Smooth muscle cell (in vitro differentiated cells): ENCODE measurements around the gene FOXN1. TPM values are rescaled to one million over a fixed set of nuclear protein-coding genes. Genes with fewer than 3 reads are reported as not detected.

Experiments
- DNase-seq: peaks from one replicate; lab custom pipeline; 2025; ENCODE audit not compliant: unreplicated experiment; lab: John Stamatoyannopoulos, UW
- H2AFZ ChIP-seq: fragments of 200-600 bp; sonication (generic); 2 replicates; pipeline ENCODE4 v1.6.0; 2016; ENCODE audit warnings: antibody characterized with exemption, low read depth, mild to moderate bottlenecking
- H3F3A ChIP-seq: fragments of 200-600 bp; sonication (generic); 2 replicates; pipeline ENCODE4 v1.6.0; 2017; ENCODE audit warnings: antibody characterized with exemption, low read depth
- H3K27ac ChIP-seq: fragments of 200-600 bp; sonication (generic); 2 replicates; pipeline ENCODE4 v1.5.1; 2016; ENCODE audit warnings: low read depth, mild to moderate bottlenecking
- H3K27me3 ChIP-seq: fragments of 200-600 bp; sonication (generic); 2 replicates; pipeline ENCODE4 v1.6.1; 2016; ENCODE audit warnings: low read depth, mild to moderate bottlenecking
- H3K36me3 ChIP-seq: fragments of 200-600 bp; sonication (generic); 2 replicates; pipeline ENCODE4 v1.5.1; 2016; ENCODE audit warnings: low read depth
- H3K4me1 ChIP-seq: fragments of 200-600 bp; sonication (generic); 2 replicates; pipeline ENCODE4 v1.5.1; 2016; ENCODE audit warnings: low read depth
- H3K4me2 ChIP-seq: fragments of 200-600 bp; sonication (generic); 2 replicates; pipeline ENCODE4 v1.6.0; 2016; ENCODE audit warnings: mild to moderate bottlenecking
- H3K4me3 ChIP-seq: fragments of 200-600 bp; sonication (generic); 2 replicates; pipeline ENCODE4 v1.5.1; 2016; ENCODE audit warnings: mild to moderate bottlenecking
- H3K79me2 ChIP-seq: fragments of 200-600 bp; sonication (generic); 2 replicates; pipeline ENCODE4 v1.6.0; 2016; ENCODE audit warnings: low read depth, mild to moderate bottlenecking
- H3K9ac ChIP-seq: fragments of 200-600 bp; sonication (generic); 2 replicates; pipeline ENCODE4 v1.6.0; 2016; ENCODE audit warnings: low read depth
- H3K9me3 ChIP-seq: fragments of 200-600 bp; sonication (generic); replicated peaks from 2 replicates; pipeline ENCODE4 v1.5.1; 2016; ENCODE audit warnings: low read depth
- H4K20me1 ChIP-seq: fragments of 200-600 bp; sonication (generic); 2 replicates; pipeline ENCODE4 v1.6.0; 2016; ENCODE audit warnings: low read depth
- CTCF ChIP-seq: fragments of 200-600 bp; sonication (generic); IDR thresholded peaks from 2 replicates; pipeline ENCODE4 v1.5.1; 2017; ENCODE audit warnings: borderline replicate concordance, mild to moderate bottlenecking, antibody characterized with exemption; ENCODE audit not compliant: insufficient read depth, poor library complexity, severe bottlenecking
- WGBS: methylation state at CpG from one replicate; pipeline ENCODE4 v1.1.7; 2016; ENCODE audit warnings: low lambda C conversion rate; 5-methylcytosine and 5-hydroxymethylcytosine counted together
- polyA plus RNA-seq: library from polyadenylated mRNA; unstranded; fragments of >200 nt; fragmentation: Nextera tagmentation; extraction: Ambion mirVana; gene quantifications from 2 replicates; pipeline ENCODE4 v1.2.1, GENCODE V29; 2016
- total RNA-seq: library from RNA; depleted of rRNA; stranded (reverse); fragments of >200 nt; gene quantifications from 2 replicates; pipeline ENCODE4 v1.2.3, GENCODE V29; 2014

The FOXN1 gene
- total and polyA plus RNA-seq, 2 experiments from 2014 or later: 0.36 TPM; not detected in 1

DNA sequence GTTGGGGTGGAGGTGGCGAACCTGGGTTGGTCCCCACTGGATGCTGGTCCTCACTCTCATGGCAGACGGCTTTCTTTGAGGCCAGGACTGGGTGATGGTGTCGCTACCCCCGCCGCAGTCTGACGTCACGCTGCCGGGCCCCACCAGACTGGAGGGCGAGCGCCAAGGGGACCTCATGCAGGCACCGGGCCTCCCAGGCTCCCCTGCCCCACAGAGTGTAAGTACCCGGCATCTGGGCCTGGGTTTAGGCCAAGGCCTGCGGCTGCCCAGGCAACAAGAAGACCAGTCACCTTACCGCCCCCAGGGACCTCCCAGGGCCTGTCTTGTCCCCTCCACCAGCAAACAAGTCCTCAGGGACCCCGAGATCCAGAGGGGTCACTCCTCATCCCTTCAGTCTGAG, 17.7 kb downstream of the FOXN1 start:
- no peaks in the 10 kb centered on the region for H3F3A ChIP-seq
- no peaks in the 10 kb centered on the region for H3K79me2 ChIP-seq
- peaks cover 4% of the 10 kb centered on the region for H3K4me1 ChIP-seq
- H4K20me1 ChIP-seq: no peaks in the 10 kb centered on the region
- no peak for TF ChIP-seq CTCF
- H3K4me2 ChIP-seq: no peak overlapping the region
- H3K9ac ChIP-seq: no peak overlapping the region
- WGBS: 93% methylated on average over 15 of the region's 15 CpGs
- H2AFZ ChIP-seq: no peak overlapping the region
- H3K27ac ChIP-seq: no peak overlapping the region
- H3K9me3 ChIP-seq: no peaks in the 10 kb centered on the region
- H3K4me3 ChIP-seq: no peak overlapping the region
- H3K36me3 ChIP-seq: no peaks in the 10 kb centered on the region
- no peaks in the 10 kb centered on the region for H3K27me3 ChIP-seq
- no peak for DNase-seq

- H3K9ac ChIP-seq: no peak overlapping the region
- peak overlapping the region; percentile 54 for H3K4me2 ChIP-seq
- H3F3A ChIP-seq: no peaks in the 10 kb centered on the region
- no peaks in the 10 kb centered on the region for H3K27me3 ChIP-seq
- no peak for TF ChIP-seq CTCF
- H3K4me3 ChIP-seq: no peak overlapping the region
- H3K79me2 ChIP-seq: no peaks in the 10 kb centered on the region
- no peaks in the 10 kb centered on the region for H4K20me1 ChIP-seq
- no peak for DNase-seq
- H3K9me3 ChIP-seq: no peaks in the 10 kb centered on the region
- H2AFZ ChIP-seq: peak overlapping the region; percentile 55
- 90% methylated on average over 25 of the region's 25 CpGs for WGBS
- no peaks in the 10 kb centered on the region for H3K36me3 ChIP-seq
- H3K27ac ChIP-seq: peak overlapping the region; percentile 28
- H3K4me1 ChIP-seq: peaks cover 4% of the 10 kb centered on the region
Observed at GRCh38 chr17:28524476-28525424, 18.6 kb downstream of the FOXN1 start.

DNA sequence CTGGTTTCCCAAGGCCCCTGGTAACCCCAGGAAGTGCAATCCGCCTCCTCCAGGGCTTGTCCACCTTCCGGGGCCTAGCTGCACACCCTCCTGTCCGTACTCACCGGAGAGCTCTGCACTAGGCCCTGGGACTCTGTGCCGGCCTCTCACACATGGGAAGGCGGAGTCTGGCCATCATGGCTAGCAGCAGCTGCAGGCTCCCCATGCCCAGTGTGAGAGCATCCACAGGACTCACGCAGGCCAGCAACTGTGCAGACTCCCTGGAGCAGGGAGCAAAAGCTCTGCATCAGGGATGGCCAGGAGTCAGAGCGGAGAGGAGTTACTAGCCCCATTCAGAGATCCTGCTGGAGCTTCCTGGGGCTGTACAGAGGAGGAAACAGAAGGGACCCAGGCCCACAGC, 20.2 kb downstream of the FOXN1 start:
- Histone ChIP-seq H4K20me1 (no peaks in the 10 kb centered on the region), H3K4me2 (no peak overlapping the region), H3K79me2 (no peaks in the 10 kb centered on the region), H3K27ac (no peak overlapping the region), H3F3A (no peaks in the 10 kb centered on the region), H3K9ac (no peak overlapping the region), H3K9me3 (no peaks in the 10 kb centered on the region), H3K27me3 (no peaks in the 10 kb centered on the region), H2AFZ (no peak overlapping the region), H3K36me3 (no peaks in the 10 kb centered on the region), H3K4me3 (no peak overlapping the region), H3K4me1 (peaks cover 4% of the 10 kb centered on the region)
- DNase-seq: no peak
- 78% methylated on average over 8 of the region's 8 CpGs for WGBS
- no peak for TF ChIP-seq CTCF
